SK-N-SH (cell line): Measurements from ENCODE around the gene ZBTB6.

ENCODE experiments used
- EP300 ChIP-seq, 2 experiments: IDR thresholded peaks; 2 replicates each; pipeline versions ENCODE4 v1.4.0 to v1.6.1; 2012; ENCODE audit warnings: borderline replicate concordance in 1 of 2, low read depth in 1 of 2, low read length in 1 of 2
- SMC3 ChIP-seq: IDR thresholded peaks from 2 replicates; pipeline ENCODE4 v1.6.1; 2012; ENCODE audit warnings: low read depth, low read length, improper control_type of control experiment
- YY1 ChIP-seq: IDR thresholded peaks from 2 replicates; pipeline ENCODE4 v1.4.0; 2012; ENCODE audit warnings: low read depth, mild to moderate bottlenecking
- TF ChIP-seq, protein P1 (sequence below): fragments of 200-600 bp; sonication (generic); IDR thresholded peaks from 2 replicates; pipeline ENCODE4 v1.6.1; 2017; ENCODE audit warnings: antibody characterized with exemption, mild to moderate bottlenecking, moderate library complexity

DNA sequence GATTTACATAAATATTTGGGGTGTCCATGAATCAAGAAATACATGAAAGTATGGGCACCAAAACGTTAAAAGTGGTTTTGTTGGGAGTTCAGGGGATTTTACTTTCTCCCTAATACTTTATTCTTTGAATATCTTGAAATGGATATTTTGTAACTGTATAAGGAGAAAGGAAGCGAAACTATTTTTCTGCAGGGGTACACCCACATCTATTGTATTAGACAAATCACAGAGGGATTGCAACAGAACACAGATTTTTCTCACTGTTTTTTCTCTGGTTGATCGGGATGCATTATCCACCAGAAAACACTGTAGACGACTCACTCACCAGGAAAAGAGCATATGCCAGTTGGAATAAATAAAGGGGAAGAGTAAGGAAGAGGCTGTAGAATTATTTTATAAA lies 26.5 kb upstream of the ZBTB6 start:
- no peak for TF ChIP-seq YY1
- TF ChIP-seq SMC3 = no peak
- TF ChIP-seq EP300 (IDR thresholded peaks at IDR 0.05; ENCODE audit: borderline replicate concordance in 1 of 2, low read depth in 1 of 2, low read length in 1 of 2) = no peak
- TF ChIP-seq, protein P1, sequence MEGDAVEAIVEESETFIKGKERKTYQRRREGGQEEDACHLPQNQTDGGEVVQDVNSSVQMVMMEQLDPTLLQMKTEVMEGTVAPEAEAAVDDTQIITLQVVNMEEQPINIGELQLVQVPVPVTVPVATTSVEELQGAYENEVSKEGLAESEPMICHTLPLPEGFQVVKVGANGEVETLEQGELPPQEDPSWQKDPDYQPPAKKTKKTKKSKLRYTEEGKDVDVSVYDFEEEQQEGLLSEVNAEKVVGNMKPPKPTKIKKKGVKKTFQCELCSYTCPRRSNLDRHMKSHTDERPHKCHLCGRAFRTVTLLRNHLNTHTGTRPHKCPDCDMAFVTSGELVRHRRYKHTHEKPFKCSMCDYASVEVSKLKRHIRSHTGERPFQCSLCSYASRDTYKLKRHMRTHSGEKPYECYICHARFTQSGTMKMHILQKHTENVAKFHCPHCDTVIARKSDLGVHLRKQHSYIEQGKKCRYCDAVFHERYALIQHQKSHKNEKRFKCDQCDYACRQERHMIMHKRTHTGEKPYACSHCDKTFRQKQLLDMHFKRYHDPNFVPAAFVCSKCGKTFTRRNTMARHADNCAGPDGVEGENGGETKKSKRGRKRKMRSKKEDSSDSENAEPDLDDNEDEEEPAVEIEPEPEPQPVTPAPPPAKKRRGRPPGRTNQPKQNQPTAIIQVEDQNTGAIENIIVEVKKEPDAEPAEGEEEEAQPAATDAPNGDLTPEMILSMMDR = no peak
